ENCODE results near the gene TGFA. TPM values are rescaled to one million over a fixed set of nuclear protein-coding genes. Genes with fewer than 3 reads are reported as not detected.

Gene TGFA
- total RNA-seq, 5 donors from 2014 or later (not counting 1 experiment from before 2014, with no cell fraction given), result 1.2 to 8.3 (median 4.5) TPM

GRCh38 chr2:70494293-70494886 lies 59.2 kb downstream of the TGFA start:
- CTCF ChIA-PET, result interaction anchor here in 1 of 2 donors (0.6 kb wide), 1 partner anchor 88 kb away, joined by 3 read pairs; no protein-coding TSS in a partner anchor
- POLR2A ChIA-PET, result no interaction called here
- peaks cover 0 to 5% of the 10 kb centered on the region in 2 donors for H3K27me3 Mint-ChIP-seq
- H3K9me3 Mint-ChIP-seq, result no peaks in the 10 kb centered on the region
- Histone ChIP-seq H3K4me1 (ENCODE audit: control insufficient read depth in 1 of 2, extremely low read depth in 1 of 2, insufficient read depth in 2 of 2, low read length in 2 of 2) (no peaks in the 10 kb centered on the region), H3K36me3 (ENCODE audit: control insufficient read depth in 2 of 2, extremely low read depth in 1 of 2, insufficient read depth in 1 of 2, low read length in 1 of 2) (no peaks in the 10 kb centered on the region), H3K27ac (ENCODE audit: low read length) (no peak overlapping the region), H3K27me3 (replicated peaks in 1 of 2; ENCODE audit: control insufficient read depth in 2 of 2, extremely low read depth in 1 of 2, insufficient read depth in 2 of 2, low read length in 1 of 2) (peaks cover 0 to 3% of the 10 kb centered on the region in 2 experiments), H3K4me3 (ENCODE audit: control insufficient read depth in 1 of 2, extremely low read depth in 1 of 2, low read length in 1 of 2) (no peak overlapping the region), H3K9me3 (no peaks in the 10 kb centered on the region)
- H3K4me1 Mint-ChIP-seq, result peaks cover 0 to 13% (median 2%) of the 10 kb centered on the region in 3 donors
- DNase-seq (no peak), ATAC-seq (replicated peaks in 1 of 4) (no peak)
- no peak overlapping the region for H3K4me3 Mint-ChIP-seq
- WGBS (ENCODE audit: insufficient coverage), result no CpG with 5 or more reads among the region's 3 CpGs
- H3K27ac Mint-ChIP-seq, result no peak overlapping the region
- H3K36me3 Mint-ChIP-seq, result no peaks in the 10 kb centered on the region

GRCh38 chr2:70490381-70490780 lies 63.2 kb downstream of the TGFA start:
- Mint-ChIP-seq H3K4me3 (no peak overlapping the region), H3K27me3 (peaks cover 0 to 2% of the 10 kb centered on the region in 2 donors), H3K9me3 (no peaks in the 10 kb centered on the region), H3K27ac (no peak overlapping the region), H3K4me1 (peaks cover 0 to 6% (median 0%) of the 10 kb centered on the region in 3 donors), H3K36me3 (no peaks in the 10 kb centered on the region)
- ATAC-seq (replicated peaks in 1 of 4) (no peak), DNase-seq (no peak)
- POLR2A ChIA-PET, result no interaction called here
- no CpG with 5 or more reads among the region's 5 CpGs for WGBS (ENCODE audit: insufficient coverage)
- Histone ChIP-seq H3K27ac (ENCODE audit: low read length) (no peak overlapping the region), H3K27me3 (replicated peaks in 1 of 2; ENCODE audit: control insufficient read depth in 2 of 2, extremely low read depth in 1 of 2, insufficient read depth in 2 of 2, low read length in 1 of 2) (no peaks in the 10 kb centered on the region), H3K4me1 (ENCODE audit: control insufficient read depth in 1 of 2, extremely low read depth in 1 of 2, insufficient read depth in 2 of 2, low read length in 2 of 2) (no peaks in the 10 kb centered on the region), H3K36me3 (ENCODE audit: control insufficient read depth in 2 of 2, extremely low read depth in 1 of 2, insufficient read depth in 1 of 2, low read length in 1 of 2) (no peaks in the 10 kb centered on the region), H3K4me3 (ENCODE audit: control insufficient read depth in 1 of 2, extremely low read depth in 1 of 2, low read length in 1 of 2) (no peak overlapping the region), H3K9me3 (no peaks in the 10 kb centered on the region)
- CTCF ChIA-PET, result no interaction called here

GRCh38 chr2:70489165-70489564 lies 64.5 kb downstream of the TGFA start:
- H3K27me3 ChIP-seq (replicated peaks in 1 of 2; ENCODE audit: control insufficient read depth in 2 of 2, extremely low read depth in 1 of 2, insufficient read depth in 2 of 2, low read length in 1 of 2), result no peaks in the 10 kb centered on the region
- no peaks in the 10 kb centered on the region for H3K36me3 ChIP-seq (ENCODE audit: control insufficient read depth in 2 of 2, extremely low read depth in 1 of 2, insufficient read depth in 1 of 2, low read length in 1 of 2)
- no peak overlapping the region for H3K4me3 ChIP-seq (ENCODE audit: control insufficient read depth in 1 of 2, extremely low read depth in 1 of 2, low read length in 1 of 2)
- H3K27ac ChIP-seq (ENCODE audit: low read length), result no peak overlapping the region
- POLR2A ChIA-PET, result no interaction called here
- ATAC-seq (replicated peaks in 1 of 4) (no peak), DNase-seq (no peak)
- Mint-ChIP-seq H3K4me1 (peaks cover 0 to 6% (median 0%) of the 10 kb centered on the region in 3 donors), H3K9me3 (no peaks in the 10 kb centered on the region), H3K27ac (no peak overlapping the region), H3K36me3 (no peaks in the 10 kb centered on the region), H3K4me3 (no peak overlapping the region), H3K27me3 (peaks cover 0 to 2% of the 10 kb centered on the region in 2 donors)
- no peaks in the 10 kb centered on the region for H3K9me3 ChIP-seq
- 81% methylated on average over 7 of the region's 10 CpGs for WGBS (ENCODE audit: insufficient coverage)
- H3K4me1 ChIP-seq (ENCODE audit: control insufficient read depth in 1 of 2, extremely low read depth in 1 of 2, insufficient read depth in 2 of 2, low read length in 2 of 2), result no peaks in the 10 kb centered on the region
- CTCF ChIA-PET, result no interaction called here

- ATAC-seq (replicated peaks in 1 of 4), result no peak
- no peaks in the 10 kb centered on the region for H3K36me3 ChIP-seq (ENCODE audit: control insufficient read depth in 2 of 2, extremely low read depth in 1 of 2, insufficient read depth in 1 of 2, low read length in 1 of 2)
- H3K27me3 ChIP-seq (replicated peaks in 1 of 2; ENCODE audit: control insufficient read depth in 2 of 2, extremely low read depth in 1 of 2, insufficient read depth in 2 of 2, low read length in 1 of 2), result no peaks in the 10 kb centered on the region
- H3K27ac ChIP-seq (ENCODE audit: low read length), result no peak overlapping the region
- H3K4me1 ChIP-seq (ENCODE audit: control insufficient read depth in 1 of 2, extremely low read depth in 1 of 2, insufficient read depth in 2 of 2, low read length in 2 of 2), result no peaks in the 10 kb centered on the region
- ChIA-PET CTCF (no interaction called here), POLR2A (no interaction called here)
- no peaks in the 10 kb centered on the region for H3K9me3 Mint-ChIP-seq
- WGBS (ENCODE audit: insufficient coverage), result no CpG with 5 or more reads among the region's 1 CpG
- peaks cover 0 to 2% of the 10 kb centered on the region in 2 donors for H3K27me3 Mint-ChIP-seq
- H3K4me3 Mint-ChIP-seq, result no peak overlapping the region
- no peak overlapping the region for H3K4me3 ChIP-seq (ENCODE audit: control insufficient read depth in 1 of 2, extremely low read depth in 1 of 2, low read length in 1 of 2)
- no peaks in the 10 kb centered on the region for H3K36me3 Mint-ChIP-seq
- H3K4me1 Mint-ChIP-seq, result no peaks in the 10 kb centered on the region
- no peaks in the 10 kb centered on the region for H3K9me3 ChIP-seq
- no peak for DNase-seq
- no peak overlapping the region for H3K27ac Mint-ChIP-seq
Observed at GRCh38 chr2:70484086-70484485, 69.5 kb downstream of the TGFA start.

- no peaks in the 10 kb centered on the region for H3K27me3 Mint-ChIP-seq
- Histone ChIP-seq H3K27ac (ENCODE audit: low read length) (no peak overlapping the region), H3K27me3 (replicated peaks in 1 of 2; ENCODE audit: control insufficient read depth in 2 of 2, extremely low read depth in 1 of 2, insufficient read depth in 2 of 2, low read length in 1 of 2) (no peaks in the 10 kb centered on the region), H3K9me3 (no peaks in the 10 kb centered on the region), H3K36me3 (ENCODE audit: control insufficient read depth in 2 of 2, extremely low read depth in 1 of 2, insufficient read depth in 1 of 2, low read length in 1 of 2) (no peaks in the 10 kb centered on the region), H3K4me1 (ENCODE audit: control insufficient read depth in 1 of 2, extremely low read depth in 1 of 2, insufficient read depth in 2 of 2, low read length in 2 of 2) (no peaks in the 10 kb centered on the region), H3K4me3 (ENCODE audit: control insufficient read depth in 1 of 2, extremely low read depth in 1 of 2, low read length in 1 of 2) (no peak overlapping the region)
- H3K4me1 Mint-ChIP-seq, result no peaks in the 10 kb centered on the region
- no peak overlapping the region for H3K4me3 Mint-ChIP-seq
- CTCF ChIA-PET, result no interaction called here
- H3K9me3 Mint-ChIP-seq, result no peaks in the 10 kb centered on the region
- ATAC-seq (replicated peaks in 1 of 4), result no peak
- POLR2A ChIA-PET, result no interaction called here
- H3K27ac Mint-ChIP-seq, result no peak overlapping the region
- H3K36me3 Mint-ChIP-seq, result no peaks in the 10 kb centered on the region
- no peak for DNase-seq
Observed at GRCh38 chr2:70482401-70482800, 71.2 kb downstream of the TGFA start.

GRCh38 chr2:70480468-70480867 lies 73.2 kb downstream of the TGFA start:
- Mint-ChIP-seq H3K27me3 (no peaks in the 10 kb centered on the region), H3K9me3 (no peaks in the 10 kb centered on the region), H3K4me3 (no peak overlapping the region), H3K27ac (no peak overlapping the region), H3K4me1 (peaks cover 3 to 9% (median 7%) of the 10 kb centered on the region in 3 donors), H3K36me3 (no peaks in the 10 kb centered on the region)
- CTCF ChIA-PET, result no interaction called here
- no peak overlapping the region for H3K27ac ChIP-seq (ENCODE audit: low read length)
- POLR2A ChIA-PET, result no interaction called here
- no peaks in the 10 kb centered on the region for H3K36me3 ChIP-seq (ENCODE audit: control insufficient read depth in 2 of 2, extremely low read depth in 1 of 2, insufficient read depth in 1 of 2, low read length in 1 of 2)
- 88% methylated on average over 2 of the region's 5 CpGs for WGBS (ENCODE audit: insufficient coverage)
- no peak overlapping the region for H3K4me3 ChIP-seq (ENCODE audit: control insufficient read depth in 1 of 2, extremely low read depth in 1 of 2, low read length in 1 of 2)
- no peaks in the 10 kb centered on the region for H3K9me3 ChIP-seq
- H3K27me3 ChIP-seq (replicated peaks in 1 of 2; ENCODE audit: control insufficient read depth in 2 of 2, extremely low read depth in 1 of 2, insufficient read depth in 2 of 2, low read length in 1 of 2), result no peaks in the 10 kb centered on the region
- DNase-seq (no peak), ATAC-seq (replicated peaks in 1 of 4) (no peak)
- H3K4me1 ChIP-seq (ENCODE audit: control insufficient read depth in 1 of 2, extremely low read depth in 1 of 2, insufficient read depth in 2 of 2, low read length in 2 of 2), result peaks cover 4 to 9% of the 10 kb centered on the region in 2 experiments

GRCh38 chr2:70479816-70480215 lies 73.8 kb downstream of the TGFA start:
- ChIA-PET POLR2A (no interaction called here), CTCF (no interaction called here)
- Histone ChIP-seq H3K27me3 (replicated peaks in 1 of 2; ENCODE audit: control insufficient read depth in 2 of 2, extremely low read depth in 1 of 2, insufficient read depth in 2 of 2, low read length in 1 of 2) (no peaks in the 10 kb centered on the region), H3K9me3 (no peaks in the 10 kb centered on the region), H3K27ac (ENCODE audit: low read length) (no peak overlapping the region), H3K4me1 (ENCODE audit: control insufficient read depth in 1 of 2, extremely low read depth in 1 of 2, insufficient read depth in 2 of 2, low read length in 2 of 2) (peaks cover 4 to 14% of the 10 kb centered on the region in 2 experiments), H3K4me3 (ENCODE audit: control insufficient read depth in 1 of 2, extremely low read depth in 1 of 2, low read length in 1 of 2) (no peak overlapping the region), H3K36me3 (ENCODE audit: control insufficient read depth in 2 of 2, extremely low read depth in 1 of 2, insufficient read depth in 1 of 2, low read length in 1 of 2) (no peaks in the 10 kb centered on the region)
- ATAC-seq (replicated peaks in 1 of 4), result no peak
- H3K4me3 Mint-ChIP-seq, result no peak overlapping the region
- H3K27me3 Mint-ChIP-seq, result no peaks in the 10 kb centered on the region
- peaks cover 10 to 15% (median 13%) of the 10 kb centered on the region in 3 donors for H3K4me1 Mint-ChIP-seq
- no CpG with 5 or more reads among the region's 3 CpGs for WGBS (ENCODE audit: insufficient coverage)
- no peaks in the 10 kb centered on the region for H3K9me3 Mint-ChIP-seq
- DNase-seq, result no peak
- no peaks in the 10 kb centered on the region for H3K36me3 Mint-ChIP-seq
- H3K27ac Mint-ChIP-seq, result no peak overlapping the region

All from T-cell (primary cell).